GM19025 (cell line): Measurements from ENCODE around the gene LHPP.

Experiments
- ATAC-seq: cut with Tn5 transposase; IDR thresholded peaks from one replicate; pipeline ENCODE4 v1.9.1; 2021; ENCODE audit warnings: mild to moderate bottlenecking, low read depth, moderate library complexity; ENCODE audit not compliant: unreplicated experiment

LHPP gene

DNA sequence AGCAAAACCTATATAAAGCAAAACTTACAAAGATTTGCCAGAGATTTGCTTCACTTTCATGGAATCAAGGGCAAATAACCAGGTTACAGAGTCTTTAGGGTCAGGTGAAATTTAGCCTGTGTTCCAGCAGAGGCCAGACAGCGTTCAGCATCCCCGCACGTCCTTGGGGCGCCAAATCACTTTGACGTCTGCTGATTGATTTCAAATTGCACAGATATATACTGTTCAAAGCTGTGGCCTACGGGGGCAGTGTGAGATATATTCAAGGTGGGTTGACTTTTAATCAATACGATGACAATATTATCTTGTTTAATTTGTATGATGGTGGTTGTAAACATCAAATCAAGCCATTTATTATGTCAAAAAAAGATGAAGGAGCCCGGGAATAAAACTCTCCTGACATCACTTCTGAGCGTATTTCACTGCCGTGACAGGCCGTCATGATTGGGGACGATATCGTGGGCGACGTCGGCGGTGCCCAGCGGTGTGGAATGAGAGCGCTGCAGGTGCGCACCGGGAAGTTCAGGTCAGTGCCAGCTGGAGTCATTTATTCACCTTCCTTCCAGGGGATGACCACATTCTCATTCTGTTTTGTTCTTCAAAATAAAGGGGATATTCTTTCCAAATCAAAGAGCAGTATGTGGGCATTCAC, 55.2 kb downstream of the LHPP start:
- no peak for ATAC-seq

DNA sequence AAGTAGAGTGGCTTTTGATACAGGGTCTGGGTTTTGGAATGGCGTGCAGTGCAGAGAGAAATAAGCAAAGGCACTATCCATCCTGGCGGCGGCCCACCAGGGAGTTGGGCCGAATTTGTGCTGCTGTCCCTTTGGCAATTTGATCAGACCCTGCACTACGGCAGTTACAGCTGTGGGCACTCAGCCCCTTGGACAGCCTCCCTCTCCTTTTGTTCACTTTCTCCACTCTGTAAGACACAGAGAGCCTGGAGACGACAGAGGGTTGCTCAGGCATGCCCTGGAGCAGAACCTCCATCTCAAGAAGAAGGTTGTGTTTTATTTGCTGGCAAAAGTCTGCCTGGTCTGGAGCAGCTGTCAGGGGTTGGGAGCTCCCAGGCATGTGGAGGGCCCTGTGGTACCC, 55.8 kb downstream of the LHPP start:
- ATAC-seq: no peak

DNA sequence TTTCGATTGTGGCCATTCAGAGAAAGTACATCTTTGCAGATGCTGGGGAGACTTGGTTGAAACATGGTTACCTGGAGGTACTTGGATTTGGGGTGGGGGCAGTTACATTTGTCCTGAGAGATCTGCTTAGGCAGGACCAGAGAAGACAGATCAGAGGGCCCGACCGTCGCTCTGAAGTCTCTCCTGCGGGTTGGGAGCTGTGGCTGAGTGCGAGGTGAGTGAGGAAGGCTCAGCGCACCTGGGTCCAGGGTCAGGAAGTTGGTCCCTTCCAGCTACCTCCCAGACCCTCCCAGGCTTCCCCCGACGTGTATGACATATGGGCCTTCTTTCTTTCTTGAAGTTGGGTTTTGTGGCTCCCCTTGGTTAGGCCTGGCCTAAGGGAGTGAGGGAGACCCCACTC, 56.3 kb downstream of the LHPP start:
- no peak for ATAC-seq

DNA sequence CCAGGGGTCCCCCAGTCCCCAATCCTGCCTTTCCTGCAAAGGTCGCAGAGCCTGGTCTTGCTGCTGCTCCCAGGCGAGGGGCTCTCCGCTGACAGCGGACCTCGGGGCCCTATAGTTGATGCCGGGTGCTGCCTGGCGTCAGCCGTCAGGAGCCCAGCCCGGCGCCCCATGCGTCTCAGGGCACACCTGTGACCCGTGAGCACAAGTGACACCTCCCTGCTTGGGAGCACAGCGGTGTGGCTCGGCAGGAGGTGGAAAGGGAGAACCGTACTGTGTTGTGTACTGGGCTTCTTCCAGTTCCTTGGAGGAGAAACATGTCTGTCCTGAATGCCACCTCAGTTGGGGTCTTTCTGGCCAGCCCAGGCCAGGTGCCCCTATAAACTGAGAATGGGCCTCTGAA, 56.7 kb downstream of the LHPP start:
- ATAC-seq: no peak

DNA sequence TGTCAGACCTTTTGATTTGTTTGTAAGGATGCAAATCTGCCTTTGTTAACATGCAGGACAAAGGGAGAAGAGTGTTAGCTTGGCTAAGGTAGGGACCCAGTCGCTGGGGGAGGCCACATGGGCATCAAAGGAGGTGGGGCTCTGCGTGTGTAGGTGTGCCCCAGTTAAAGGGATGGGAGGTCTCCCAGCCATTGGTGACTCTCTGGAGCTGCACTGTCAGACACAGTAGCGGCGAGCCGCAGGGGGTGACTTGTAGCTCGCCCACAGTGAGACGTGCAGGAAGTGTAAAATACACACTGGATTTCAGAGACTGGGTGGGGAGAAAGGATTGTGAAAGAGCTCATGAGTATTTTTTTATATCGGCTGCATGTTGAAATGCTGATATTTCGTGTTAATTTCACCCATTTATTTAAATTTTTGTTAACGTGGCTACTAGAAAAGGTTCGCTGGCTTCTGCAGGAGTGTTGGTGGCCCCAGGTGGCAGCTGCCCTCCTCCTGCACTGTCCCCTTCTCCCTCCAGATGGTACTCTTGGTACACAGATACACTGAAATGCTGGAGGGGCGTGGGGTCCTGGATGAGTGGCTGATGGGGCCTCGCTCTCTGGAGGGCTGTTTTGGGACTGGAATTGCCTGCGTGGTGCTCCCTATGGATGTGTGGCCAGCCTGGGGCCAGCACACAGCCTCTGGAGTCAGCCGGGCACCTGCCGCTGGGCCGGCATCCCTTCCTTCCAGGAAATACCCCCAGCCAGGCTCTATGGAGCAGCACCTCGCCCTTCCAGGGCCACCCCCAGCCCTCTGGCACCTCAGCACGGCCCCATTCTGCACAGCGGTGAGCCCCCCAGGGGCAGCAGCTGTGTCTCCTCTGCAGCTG, 59.2 kb downstream of the LHPP start:
- ATAC-seq: no peak

DNA sequence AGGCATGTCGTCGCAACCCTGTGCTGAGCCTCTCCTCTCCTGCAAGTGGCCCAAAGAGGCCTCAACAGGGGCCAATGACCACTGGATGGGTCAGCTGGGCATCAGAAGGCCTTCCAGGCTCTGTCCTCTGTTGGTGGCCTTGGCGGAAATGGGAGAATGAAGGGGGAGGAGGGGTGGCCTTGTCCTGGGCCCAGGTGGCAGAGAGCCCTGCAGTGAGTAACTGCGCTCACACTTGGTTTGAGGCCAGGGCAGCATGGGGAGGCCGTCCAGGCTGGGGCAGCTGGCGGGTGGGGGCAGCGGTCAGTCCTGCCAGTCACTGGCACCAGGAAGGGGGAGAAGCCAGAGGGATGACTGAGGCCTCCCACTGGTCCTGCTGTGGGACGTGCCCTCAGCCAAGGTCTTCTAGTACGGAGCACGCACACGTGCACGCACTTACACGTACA, 59.8 kb downstream of the LHPP start:
- ATAC-seq: no peak

DNA sequence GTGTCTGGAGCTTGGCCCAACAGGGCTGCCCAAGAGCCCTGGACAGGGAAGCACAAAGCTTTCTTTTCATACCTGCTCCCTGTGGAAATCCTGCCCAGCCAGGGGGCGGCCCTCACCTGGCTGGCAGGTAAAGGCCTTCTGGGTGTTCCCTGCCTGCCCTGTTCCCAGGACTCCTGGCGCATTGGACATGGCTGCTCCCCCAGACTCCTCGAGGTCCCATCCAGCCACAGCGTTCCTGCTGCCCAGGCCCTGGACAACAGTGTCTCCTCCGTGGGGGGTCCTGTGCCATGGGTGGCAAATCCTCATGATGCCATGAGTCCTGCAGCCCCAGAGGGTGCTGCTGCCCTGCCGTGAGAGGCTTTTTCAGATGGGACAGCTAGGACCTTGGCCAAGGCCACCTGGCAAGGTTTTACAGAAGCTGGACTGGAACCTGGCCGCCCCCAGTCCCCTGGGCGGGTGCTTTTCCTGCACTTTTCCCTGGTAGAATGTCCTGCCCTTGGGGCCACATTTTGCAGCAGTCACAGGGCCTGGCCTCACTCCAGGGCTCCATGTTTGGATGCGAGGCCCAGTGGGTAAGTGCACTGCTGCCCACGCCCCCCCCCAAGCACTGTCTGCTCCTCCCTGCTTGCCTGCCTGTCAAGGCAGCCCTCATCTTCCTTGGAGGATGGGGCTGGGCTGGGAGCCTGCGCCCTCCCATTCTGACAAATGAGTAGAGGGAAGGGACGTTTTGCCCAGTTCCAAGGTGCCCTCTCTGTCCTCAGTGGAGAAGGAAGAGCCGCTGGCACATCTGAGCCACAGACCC, 60.7 kb downstream of the LHPP start:
- no peak for ATAC-seq

DNA sequence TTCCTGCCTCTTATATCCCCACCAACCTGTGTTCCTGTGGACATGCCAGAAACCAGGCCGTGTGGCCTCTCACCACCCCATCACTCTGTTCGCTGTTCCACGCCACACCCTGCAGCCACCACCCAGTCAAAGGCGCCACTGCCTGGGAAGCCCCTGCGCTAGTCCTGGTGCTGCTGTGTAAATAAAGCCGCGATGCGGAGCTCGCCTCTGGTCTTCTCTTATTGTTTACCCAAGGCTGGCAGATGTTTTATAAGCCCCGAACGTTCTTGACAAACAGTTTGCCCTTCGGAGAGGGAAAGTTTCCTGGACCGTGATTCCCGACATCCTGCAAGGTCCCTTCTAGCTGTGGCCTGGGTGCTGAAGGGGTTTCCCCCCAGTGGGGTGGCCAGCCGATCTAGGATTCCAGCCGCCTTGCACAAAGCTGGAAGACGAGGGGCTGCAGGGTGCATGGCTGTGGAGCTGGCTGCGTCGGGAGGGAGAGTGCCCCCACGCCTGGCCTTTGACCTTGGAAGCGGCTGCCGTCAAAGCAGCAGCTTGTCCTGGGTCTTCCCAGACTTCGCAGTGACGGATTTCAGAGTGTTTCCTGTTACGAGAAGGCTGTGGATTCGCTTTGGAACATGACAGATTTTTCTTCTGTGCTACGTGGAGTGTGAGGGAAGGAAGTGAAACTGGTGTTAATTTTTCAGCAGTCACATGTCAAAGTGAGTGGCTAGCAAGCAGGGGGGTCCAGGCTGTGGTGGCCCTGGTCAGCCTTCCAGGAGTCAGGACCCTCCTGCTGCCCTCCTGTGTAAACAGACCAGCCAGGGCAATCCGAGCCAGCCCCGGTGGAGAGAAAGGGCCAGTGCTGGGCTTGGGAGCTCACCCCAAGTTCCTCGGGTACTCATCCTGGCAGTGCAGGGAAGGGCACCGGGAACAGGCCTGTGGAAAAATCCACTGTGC, 61.6 kb downstream of the LHPP start:
- ATAC-seq: no peak

DNA sequence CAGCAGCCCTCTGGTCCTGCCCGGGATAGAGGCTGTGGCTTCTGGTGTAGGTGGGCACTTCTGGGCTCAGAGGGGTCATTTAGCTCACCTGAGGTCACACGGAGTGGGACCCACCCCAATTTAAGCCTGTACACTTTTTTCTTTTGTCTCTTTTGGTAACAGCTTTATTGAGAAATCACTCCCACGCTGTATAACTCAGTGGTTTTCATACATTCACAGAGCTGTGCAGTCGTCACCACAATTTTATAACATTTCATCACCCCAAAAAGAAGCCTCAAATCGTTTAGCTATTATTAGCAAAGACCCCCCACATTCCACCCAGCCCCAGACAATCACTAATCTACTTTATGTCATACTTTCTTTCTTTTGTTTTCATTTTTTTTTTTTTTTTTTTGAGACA, 62.3 kb downstream of the LHPP start:
- ATAC-seq: no peak

DNA sequence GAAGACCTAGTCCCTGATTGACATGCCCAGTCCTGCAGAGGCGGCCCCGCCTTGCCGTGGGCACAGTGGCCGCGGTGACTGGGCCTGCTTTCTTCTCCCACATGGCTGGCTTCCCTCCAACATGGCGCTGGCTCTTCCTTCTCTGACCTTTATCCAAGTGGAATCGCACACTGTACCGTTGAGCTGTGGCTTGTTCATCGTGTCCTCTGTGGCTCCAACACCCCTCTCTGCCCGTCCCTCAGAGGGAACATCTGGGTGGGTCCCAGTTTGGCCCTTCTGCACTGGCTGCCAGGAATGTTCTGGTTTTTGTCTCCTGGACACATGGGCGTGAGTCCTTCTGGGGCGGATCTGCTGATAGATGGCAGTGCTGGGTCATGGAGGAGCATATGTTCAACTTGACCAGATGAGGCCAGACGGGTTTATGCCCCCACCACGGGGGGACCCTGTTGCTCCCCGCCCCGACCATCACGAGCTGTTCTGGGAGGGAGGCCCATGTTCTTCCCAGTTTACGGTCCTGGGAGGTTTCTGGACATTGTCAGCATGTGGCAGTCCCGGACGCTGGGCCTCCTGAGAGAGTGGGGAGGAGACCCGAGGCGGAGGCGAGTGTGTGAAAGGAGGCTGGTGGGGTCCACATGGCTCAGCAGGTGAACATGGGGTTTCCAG, 63.5 kb downstream of the LHPP start:
- no peak for ATAC-seq

DNA sequence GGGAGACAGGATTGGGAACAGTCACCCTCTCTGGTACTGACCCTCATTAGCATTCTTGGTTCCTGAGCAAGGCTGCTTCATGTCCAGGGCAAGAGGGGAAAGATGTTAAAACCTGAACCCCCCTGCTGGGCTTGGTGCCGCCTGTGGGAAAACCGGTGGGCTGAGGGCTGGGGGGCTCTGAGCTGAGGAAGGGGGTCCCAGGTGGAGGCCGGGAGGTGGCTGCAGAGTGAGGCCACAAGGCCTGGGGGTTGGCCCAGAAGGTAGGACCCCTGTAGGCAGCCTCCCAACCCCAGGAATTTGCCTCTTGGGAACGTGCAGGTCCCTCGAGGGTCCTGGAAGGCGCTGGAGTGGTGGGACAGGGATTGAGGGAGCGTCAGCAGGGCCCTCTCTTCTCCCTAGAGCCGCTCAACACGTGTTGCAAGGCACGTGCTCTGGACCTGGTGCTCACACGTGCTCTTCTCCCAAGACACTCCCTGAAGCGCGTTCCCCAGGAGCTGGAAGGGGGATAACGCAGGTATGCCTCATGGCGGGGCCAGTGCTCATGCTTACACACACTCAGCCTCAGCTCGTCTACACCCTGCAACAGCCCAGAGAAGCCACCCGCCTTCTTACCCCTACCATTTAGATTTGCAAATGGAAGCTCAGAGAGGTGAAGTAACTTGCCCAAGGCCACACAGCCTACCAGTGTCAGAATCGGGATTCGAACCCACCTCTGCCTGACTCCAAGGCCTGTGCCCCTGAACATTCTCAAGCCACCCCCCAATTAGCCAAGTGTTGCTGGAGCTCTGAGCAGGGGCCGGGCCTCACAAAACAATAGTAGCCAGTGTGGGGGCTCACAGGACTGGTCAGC, 64.4 kb downstream of the LHPP start:
- ATAC-seq: no peak

DNA sequence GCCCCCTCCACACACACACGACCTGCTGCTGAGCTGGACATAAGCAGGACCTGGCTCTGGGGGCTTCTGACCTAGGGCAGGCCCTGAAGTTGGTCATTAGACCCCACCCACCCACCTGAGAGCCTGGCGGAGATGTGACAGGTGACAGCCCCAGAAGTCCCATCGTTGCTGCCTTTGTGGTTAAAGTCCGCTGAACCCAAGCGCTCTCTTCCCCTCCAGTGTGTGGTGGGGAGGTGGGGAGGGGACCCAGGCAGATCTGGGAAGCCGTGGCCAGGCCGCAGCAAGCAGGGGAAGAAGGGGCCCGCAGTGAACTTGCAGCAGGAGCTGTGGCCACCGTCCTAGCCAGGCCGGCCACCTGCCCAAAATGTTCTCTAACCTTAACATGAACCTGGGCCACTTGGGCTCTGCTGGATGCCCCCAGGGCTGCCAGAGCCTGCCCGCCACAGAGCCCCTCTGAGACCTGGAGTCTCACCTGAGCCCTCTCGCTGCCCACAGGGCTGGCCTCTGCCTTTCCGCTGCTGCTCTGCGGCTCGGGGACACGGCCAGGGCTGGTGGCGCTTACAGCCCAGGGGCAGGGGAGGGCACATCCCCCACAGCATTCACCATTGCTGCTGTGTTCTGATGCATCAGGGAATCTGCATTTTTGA, 65.1 kb downstream of the LHPP start:
- no peak for ATAC-seq

DNA sequence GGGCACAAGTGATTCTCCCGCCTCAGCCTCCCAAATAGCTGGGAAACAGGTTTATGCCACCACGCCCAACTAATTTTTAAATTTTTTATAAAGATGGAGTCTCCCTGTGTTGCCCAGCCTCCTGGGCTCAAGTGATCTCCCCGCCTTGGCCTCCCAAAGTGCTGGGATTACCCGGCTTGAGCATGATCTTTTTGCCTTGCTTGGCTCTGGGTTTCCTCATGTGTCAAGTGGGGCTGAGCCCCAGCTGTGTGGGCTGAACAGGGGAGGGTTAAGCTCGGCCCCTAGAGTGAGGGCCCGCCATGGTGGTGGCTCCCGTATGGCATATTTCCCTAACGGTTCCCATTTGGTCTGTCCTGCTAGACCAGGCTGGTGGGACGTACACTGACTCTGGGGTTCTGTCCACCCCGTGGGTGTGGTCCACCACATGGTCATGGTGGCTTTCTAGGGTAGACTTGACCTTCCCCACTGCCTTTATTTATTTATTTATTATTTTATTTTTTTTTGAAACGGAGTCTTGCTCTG, 66.3 kb downstream of the LHPP start:
- ATAC-seq: no peak

DNA sequence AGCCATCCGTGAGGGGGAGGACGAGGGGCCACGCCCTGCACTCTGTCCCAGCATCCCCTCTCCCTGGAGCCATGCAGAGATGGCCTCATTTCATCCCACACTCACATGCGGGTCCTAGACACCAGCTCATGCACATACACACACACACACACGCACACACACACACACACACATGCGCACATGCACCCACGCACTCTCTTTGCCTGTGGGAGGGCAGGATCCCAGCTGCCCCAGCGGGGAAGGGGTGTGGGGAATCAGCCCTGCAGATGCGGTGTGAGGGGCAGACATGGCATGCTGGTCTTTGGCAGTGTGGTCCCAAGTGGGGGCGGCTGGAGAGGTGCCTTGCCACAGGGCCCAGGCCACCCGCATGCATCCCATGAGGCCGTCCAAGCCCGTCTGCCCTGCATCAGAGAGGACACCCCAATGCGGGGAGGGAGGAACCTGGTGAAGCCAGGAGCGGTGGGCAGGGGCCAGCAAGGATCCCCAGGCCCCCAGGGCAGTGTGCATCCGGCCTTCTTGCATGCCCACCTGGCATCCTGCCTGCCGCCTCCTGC, 68.1 kb downstream of the LHPP start:
- ATAC-seq: no peak

DNA sequence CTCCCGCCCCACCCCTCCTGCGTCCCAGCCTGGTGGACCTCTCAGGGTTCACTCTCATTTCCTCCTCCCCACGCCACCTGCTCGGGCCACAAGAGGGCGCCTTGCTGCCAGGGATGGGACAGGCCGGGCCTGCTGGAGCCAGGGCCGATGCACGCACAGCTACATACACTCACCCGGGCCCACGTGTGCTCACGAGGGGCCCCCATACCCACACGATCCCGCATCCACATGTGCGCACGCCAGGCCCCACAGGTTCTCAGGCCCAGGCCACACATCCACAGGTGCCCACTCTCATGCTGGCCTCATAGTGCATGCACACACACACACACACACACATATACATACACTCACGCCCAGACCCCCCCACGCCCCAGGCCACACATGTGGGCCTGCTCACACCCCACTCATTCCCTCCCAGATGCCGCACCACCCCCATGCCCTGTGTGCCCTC, 68.6 kb downstream of the LHPP start:
- ATAC-seq: peak; percentile 87

DNA sequence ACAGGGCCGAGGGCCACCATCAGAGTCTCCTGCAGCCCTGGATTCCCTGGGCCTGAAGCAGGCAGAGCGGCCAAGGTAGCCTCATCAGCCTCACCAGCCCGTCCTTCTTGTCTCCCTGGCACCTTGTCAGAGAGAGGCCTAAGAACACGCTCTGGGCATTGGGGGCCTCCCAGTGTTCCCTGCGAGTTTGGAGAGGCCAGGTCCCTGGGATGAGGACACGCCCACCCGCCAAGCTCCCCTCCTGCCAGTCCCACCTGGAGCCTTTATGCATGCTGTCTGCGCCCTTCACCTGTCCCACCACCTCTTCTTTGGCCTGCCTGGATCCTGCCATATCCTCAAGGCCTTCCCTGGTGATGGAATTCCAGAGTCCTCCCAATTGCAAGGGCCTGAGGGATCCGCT, 69.2 kb downstream of the LHPP start:
- no peak for ATAC-seq

DNA sequence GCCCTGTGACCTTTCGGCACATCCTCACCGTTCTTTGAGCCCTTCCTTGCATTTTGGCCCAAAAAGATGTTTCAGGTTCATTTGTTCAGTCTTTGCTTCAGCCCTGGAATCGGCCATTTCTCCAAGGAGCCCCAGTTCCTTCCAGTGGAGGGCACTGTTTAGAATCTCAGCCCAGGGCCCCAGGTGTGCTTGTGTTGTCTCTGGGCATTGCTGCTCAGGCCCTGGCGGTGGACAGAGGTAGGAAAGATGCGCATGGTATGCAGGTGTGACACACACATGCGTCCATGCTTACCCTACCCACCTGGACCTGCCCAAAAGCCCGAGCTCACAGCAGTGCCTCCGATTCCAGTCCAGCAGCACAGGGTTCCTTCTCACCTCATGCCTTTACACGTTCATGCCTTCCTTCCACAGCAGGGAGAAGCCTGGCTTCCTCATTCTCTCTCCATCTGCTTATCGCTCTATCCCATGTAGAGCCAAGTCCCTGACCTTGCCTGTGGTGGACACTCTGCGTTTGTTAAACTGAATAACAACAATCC, 70.6 kb downstream of the LHPP start:
- no peak for ATAC-seq
